H9 (cell line): ENCODE results near the gene MFSD12. TPM values are rescaled to one million over a fixed set of nuclear protein-coding genes. Genes with fewer than 3 reads are reported as not detected.

Source experiments
- DNase-seq: peaks from one replicate; pipeline ENCODE4 v3.0.0-alpha.2; 2017
- H2AFZ ChIP-seq: one replicate; pipeline ENCODE4 v1.6.1; 2013; ENCODE audit warnings: mild to moderate bottlenecking, low read length, control low read depth, moderate library complexity
- H2AK5ac ChIP-seq: 2 replicates; pipeline ENCODE4 v1.6.1; 2013; ENCODE audit warnings: low read length, control low read depth, mixed read lengths; ENCODE audit not compliant: insufficient read length
- H2BK120ac ChIP-seq: one replicate; pipeline ENCODE4 v1.6.1; 2013; ENCODE audit warnings: low read depth, mild to moderate bottlenecking, low read length, control low read depth, inconsistent platforms; ENCODE audit not compliant: poor library complexity, severe bottlenecking
- H2BK12ac ChIP-seq: 2 replicates; pipeline ENCODE4 v1.6.1; 2013; ENCODE audit warnings: low read length, control low read depth, mixed read lengths, low read depth; ENCODE audit not compliant: insufficient read length
- H2BK15ac ChIP-seq: 2 replicates; pipeline ENCODE4 v1.6.1; 2013; ENCODE audit warnings: low read depth, low read length, control low read depth
- H2BK20ac ChIP-seq: one replicate; pipeline ENCODE4 v1.6.1; 2013; ENCODE audit warnings: low read depth, mild to moderate bottlenecking, low read length, control low read depth, inconsistent platforms; ENCODE audit not compliant: poor library complexity, severe bottlenecking
- H2BK5ac ChIP-seq: 2 replicates; pipeline ENCODE4 v1.6.1; 2013; ENCODE audit warnings: low read length, control low read depth, mixed read lengths; ENCODE audit not compliant: insufficient read length
- H3K14ac ChIP-seq: 2 replicates; pipeline ENCODE4 v1.6.1; 2013; ENCODE audit warnings: low read length, control low read depth; ENCODE audit not compliant: insufficient read depth
- H3K18ac ChIP-seq: 2 replicates; pipeline ENCODE4 v1.6.1; 2013; ENCODE audit warnings: low read depth, mild to moderate bottlenecking, mixed read lengths, low read length, control low read depth; ENCODE audit not compliant: insufficient read length
- H3K23ac ChIP-seq: 2 replicates; pipeline ENCODE4 v1.6.1; 2013; ENCODE audit warnings: low read length, control low read depth, mixed read lengths, low read depth; ENCODE audit not compliant: insufficient read length
- H3K23me2 ChIP-seq: 2 replicates; pipeline ENCODE4 v1.6.1; 2013; ENCODE audit warnings: low read depth, mild to moderate bottlenecking, mixed read lengths, low read length, control low read depth; ENCODE audit not compliant: insufficient read length, poor library complexity, severe bottlenecking
- H3K27ac ChIP-seq: 2 replicates; pipeline ENCODE4 v1.5.1; 2013; ENCODE audit warnings: low read length, control low read depth, mixed read lengths, low read depth; ENCODE audit not compliant: insufficient read length
- H3K27me3 ChIP-seq: 2 replicates; pipeline ENCODE4 v1.6.1; 2013; ENCODE audit warnings: low read length, control low read depth, inconsistent platforms; ENCODE audit not compliant: insufficient read depth
- H3K4ac ChIP-seq: 2 replicates; pipeline ENCODE4 v1.6.1; 2013; ENCODE audit warnings: low read depth, mild to moderate bottlenecking, control low read depth, inconsistent platforms, low read length, moderate library complexity
- H3K4me1 ChIP-seq: 2 replicates; pipeline ENCODE4 v1.6.1; 2013; ENCODE audit warnings: low read length, control low read depth, inconsistent platforms; ENCODE audit not compliant: insufficient read depth
- H3K4me2 ChIP-seq: 2 replicates; pipeline ENCODE4 v1.6.1; 2013; ENCODE audit warnings: low read length, control low read depth, mixed read lengths; ENCODE audit not compliant: insufficient read length, insufficient read depth
- H3K56ac ChIP-seq: 2 replicates; pipeline ENCODE4 v1.6.1; 2013; ENCODE audit warnings: low read depth, mild to moderate bottlenecking, mixed read lengths, low read length, control low read depth; ENCODE audit not compliant: insufficient read length
- H3K79me1 ChIP-seq: 2 replicates; pipeline ENCODE4 v1.6.1; 2013; ENCODE audit warnings: low read depth, mild to moderate bottlenecking, moderate library complexity, low read length, control low read depth, inconsistent platforms; ENCODE audit not compliant: insufficient read depth, poor library complexity, severe bottlenecking
- H3K79me2 ChIP-seq: 2 replicates; pipeline ENCODE4 v1.6.1; 2013; ENCODE audit warnings: low read length, control low read depth, inconsistent platforms; ENCODE audit not compliant: insufficient read depth
- H3K9ac ChIP-seq: 2 replicates; pipeline ENCODE4 v1.6.1; 2013; ENCODE audit warnings: low read length, control low read depth, mixed read lengths; ENCODE audit not compliant: insufficient read length; ENCODE audit errors: extremely low read depth
- H3K9me3 ChIP-seq: one replicate; pipeline ENCODE4 v1.6.1; 2013; ENCODE audit warnings: low read depth, low read length, inconsistent platforms; ENCODE audit not compliant: control insufficient read depth
- H3T11ph ChIP-seq: one replicate; pipeline ENCODE4 v1.6.1; 2013; ENCODE audit warnings: mild to moderate bottlenecking, low read length, control low read depth, inconsistent platforms
- H4K20me1 ChIP-seq: one replicate; pipeline ENCODE4 v1.6.1; 2013; ENCODE audit not compliant: control insufficient read depth, insufficient read length, insufficient read depth
- H4K5ac ChIP-seq: 2 replicates; pipeline ENCODE4 v1.6.1; 2013; ENCODE audit warnings: low read depth, mild to moderate bottlenecking, mixed read lengths, low read length, control low read depth; ENCODE audit not compliant: insufficient read length
- H4K8ac ChIP-seq: replicated peaks from 2 replicates; pipeline ENCODE4 v1.6.1; 2013; ENCODE audit warnings: low read length, control low read depth, mixed read lengths, low read depth; ENCODE audit not compliant: insufficient read length
- H4K91ac ChIP-seq: 2 replicates; pipeline ENCODE4 v1.6.1; 2013; ENCODE audit warnings: low read depth, mild to moderate bottlenecking, moderate library complexity, mixed read lengths, low read length, control low read depth; ENCODE audit not compliant: insufficient read length
- H3K27ac Mint-ChIP-seq, 3 experiments: 2 replicates in 2 of 3; 3 replicates in 1 of 3; pipeline ENCODE4 v1.8.0; 2020 to 2021; ENCODE audit warnings: mixed read lengths in 3 of 3, mild to moderate bottlenecking in 1 of 3, moderate library complexity in 1 of 3
- H3K27me3 Mint-ChIP-seq: 2 replicates; pipeline ENCODE4 v1.8.0; 2021; ENCODE audit warnings: low read depth, mild to moderate bottlenecking, moderate library complexity, mixed read lengths
- H3K36me3 Mint-ChIP-seq, 3 experiments: 2 replicates in 2 of 3; 3 replicates in 1 of 3; pipeline ENCODE4 v1.8.0; 2020 to 2021; ENCODE audit warnings: low read depth in 3 of 3, mixed read lengths in 3 of 3; ENCODE audit not compliant: insufficient read depth in 1 of 3
- H3K4me1 Mint-ChIP-seq, 2 experiments: 2 replicates each; pipeline ENCODE4 v1.8.0; 2020; ENCODE audit warnings: mixed read lengths in 2 of 2
- H3K4me3 Mint-ChIP-seq, 2 experiments: 2 replicates in 1 of 2; 3 replicates in 1 of 2; pipeline ENCODE4 v1.8.0; 2020 to 2021; ENCODE audit warnings: mild to moderate bottlenecking in 2 of 2, mixed read lengths in 2 of 2, moderate library complexity in 1 of 2
- H3K9me3 Mint-ChIP-seq, 2 experiments: 2 replicates in 1 of 2; 3 replicates in 1 of 2; pipeline ENCODE4 v1.8.0; 2020; ENCODE audit warnings: mild to moderate bottlenecking in 2 of 2, mixed read lengths in 2 of 2, moderate library complexity in 1 of 2
- CTCF ChIP-seq: fragments of 200-600 bp; sonication (generic); conservative IDR thresholded peaks from 3 replicates; pipeline ENCODE4 v1.8.0; 2021; ENCODE audit warnings: antibody characterized with exemption, mild to moderate bottlenecking
- WGBS: extraction: QIAGEN DNeasy Blood & Tissue Kit; methylation state at CpG from one replicate; pipeline ENCODE4 v1.1.7; 2013; ENCODE audit warnings: missing lambda C conversion rate, low lambda C conversion rate, mixed read lengths; ENCODE audit not compliant: insufficient read length; ENCODE audit errors: extremely low coverage; 5-methylcytosine and 5-hydroxymethylcytosine counted together
- total RNA-seq: library from RNA; stranded (reverse); gene quantifications from 2 replicates; pipeline ENCODE4 v1.2.1, GENCODE V29; 2021

MFSD12 gene
- total RNA-seq, 1 experiment from 2014 or later: 58.8 TPM

- H3K56ac ChIP-seq: no peak overlapping the region
- H3K36me3 Mint-ChIP-seq: no peaks in the 10 kb centered on the region; a peak in 1 of 7 replicates
- H2BK15ac ChIP-seq: no peak overlapping the region
- TF ChIP-seq CTCF: no peak
- no peak overlapping the region for H3K4me2 ChIP-seq
- no CpG with 5 or more reads among the region's 31 CpGs for WGBS
- no peak for DNase-seq
- no peak overlapping the region for H3K9ac ChIP-seq
- H4K8ac ChIP-seq: no peak overlapping the region
- H3K79me1 ChIP-seq: no peaks in the 10 kb centered on the region
- no peak overlapping the region for H4K5ac ChIP-seq
- no peaks in the 10 kb centered on the region for H3K4me1 Mint-ChIP-seq
- H3K9me3 ChIP-seq: no peaks in the 10 kb centered on the region
- H2BK12ac ChIP-seq: no peak overlapping the region
- H3K27ac ChIP-seq: no peak overlapping the region
- H3K4me3 Mint-ChIP-seq: no peak overlapping the region; a peak in 1 of 5 replicates
- no peaks in the 10 kb centered on the region; the same call in 1 of the 2 replicates for H3K27me3 ChIP-seq
- H4K91ac ChIP-seq: no peak overlapping the region
- H3K27me3 Mint-ChIP-seq: peaks cover 75% of the 10 kb centered on the region
- no peak overlapping the region for H3K27ac Mint-ChIP-seq
- no peak overlapping the region for H3K18ac ChIP-seq
- no peaks in the 10 kb centered on the region for H4K20me1 ChIP-seq
- H3K9me3 Mint-ChIP-seq: peaks cover 13 to 16% of the 10 kb centered on the region in 2 experiments
- peaks cover 3% of the 10 kb centered on the region for H3K23me2 ChIP-seq
- H3T11ph ChIP-seq: no peak overlapping the region
- no peak overlapping the region for H3K23ac ChIP-seq
- no peak overlapping the region for H2AFZ ChIP-seq
- no peak overlapping the region for H3K14ac ChIP-seq
- no peak overlapping the region for H2AK5ac ChIP-seq
- H2BK5ac ChIP-seq: no peak overlapping the region
- no peak overlapping the region for H3K4ac ChIP-seq
- no peaks in the 10 kb centered on the region for H3K79me2 ChIP-seq
- H3K4me1 ChIP-seq: no peaks in the 10 kb centered on the region; the same call in 1 of the 2 replicates
- no peak overlapping the region for H2BK20ac ChIP-seq
- no peak overlapping the region for H2BK120ac ChIP-seq
These were observed 29.4 kb upstream of the MFSD12 start for GRCh38 chr19:3586707-3587346.
